Endothelial cell of umbilical vein (primary cell): ENCODE results near the gene MACO1. TPM values are rescaled to one million over a fixed set of nuclear protein-coding genes. Genes with fewer than 3 reads are reported as not detected.
A peak's percentile ranks its signal among the peaks of the same experiment; 100 is the strongest.

Source experiments
- BruUV-seq: library from RNA; stranded (reverse); fragments of 400-500 nt; replicated peaks from 2 replicates; lab custom pipeline; 2021; lab: Mats Ljungman, UMichigan
- CTCF ChIA-PET: fragments of 300-600, 350-600 bp; sonication (Branson Sonifier 250); formaldehyde crosslinking; loops from one replicate; lab custom pipeline; 2021; ENCODE audit warnings: antibody characterized with exemption, inconsistent platforms; lab: Charles Lee
- POLR2A ChIA-PET: fragments of 300-600, 350-600 bp; sonication (Branson Sonifier 250); formaldehyde crosslinking; loops from one replicate; lab custom pipeline; 2021; ENCODE audit warnings: antibody characterized with exemption, inconsistent platforms; lab: Charles Lee
- DNase-seq: peaks from one replicate; pipeline ENCODE4 v3.0.0-alpha.2; 2011; ENCODE audit warnings: low read depth, low spot score
- FAIRE-seq: peaks from 2 replicates; lab custom pipeline; 2011; peaks lifted over from hg19 to GRCh38; lab: Jason Lieb, UNC
- H2AFZ ChIP-seq: 2 replicates; pipeline ENCODE4 v1.6.0; 2012; ENCODE audit warnings: low read depth, low read length, control low read depth, inconsistent platforms
- H3K27ac ChIP-seq: 2 replicates; pipeline ENCODE4 v1.5.1; 2011; ENCODE audit warnings: low read depth, mild to moderate bottlenecking, control low read depth, low read length, moderate library complexity; ENCODE audit not compliant: insufficient read depth
- H3K27me3 ChIP-seq, 2 experiments: 2 replicates each; pipeline versions ENCODE4 v1.6.0 to v1.6.1; 2011; ENCODE audit warnings: low read length in 2 of 2, mixed read lengths in 1 of 2; ENCODE audit not compliant: control insufficient read depth in 2 of 2, insufficient read depth in 2 of 2
- H3K36me3 ChIP-seq, 2 experiments: 2 replicates in 1 of 2; 3 replicates in 1 of 2; pipeline ENCODE4 v1.5.1; 2011; ENCODE audit warnings: low read length in 2 of 2, mild to moderate bottlenecking in 1 of 2, moderate library complexity in 1 of 2; ENCODE audit not compliant: control insufficient read depth in 2 of 2, insufficient read depth in 2 of 2; ENCODE audit errors: extremely low read depth in 1 of 2
- H3K4me1 ChIP-seq: 3 replicates; pipeline ENCODE4 v1.5.1; 2011; ENCODE audit warnings: mild to moderate bottlenecking, low read length; ENCODE audit not compliant: control insufficient read depth, insufficient read depth; ENCODE audit errors: extremely low read depth
- H3K4me2 ChIP-seq: 2 replicates; pipeline ENCODE4 v1.6.1; 2011; ENCODE audit warnings: low read length, control low read depth, mixed read lengths; ENCODE audit not compliant: insufficient read depth
- H3K4me3 ChIP-seq, 3 experiments: fragments of 200-600 bp in 1 of 3; sonication (generic), shearing (Covaris generic) in 1 of 3; replicated peaks in 1 of 3; 2 replicates each; pipeline ENCODE4 v1.5.1; 2011 to 2016; ENCODE audit warnings: control low read depth in 3 of 3, low read length in 3 of 3, mild to moderate bottlenecking in 2 of 3, inconsistent platforms in 1 of 3, low read depth in 1 of 3, moderate library complexity in 1 of 3; ENCODE audit not compliant: insufficient read depth in 1 of 3
- H3K79me2 ChIP-seq: 2 replicates; pipeline ENCODE4 v1.6.0; 2012; ENCODE audit warnings: low read length, inconsistent platforms; ENCODE audit not compliant: control insufficient read depth, insufficient read depth
- H3K9ac ChIP-seq: replicated peaks from 2 replicates; pipeline ENCODE3; 2011; ENCODE audit warnings: low read length, control low read depth; ENCODE audit not compliant: insufficient read depth; ENCODE audit errors: extremely low read depth
- H3K9me1 ChIP-seq: replicated peaks from 3 replicates; pipeline ENCODE4 v1.6.0; 2011; ENCODE audit warnings: mild to moderate bottlenecking, low read length; ENCODE audit not compliant: control insufficient read depth, insufficient read depth; ENCODE audit errors: extremely low read depth
- H3K9me3 ChIP-seq: replicated peaks from 2 replicates; pipeline ENCODE4 v1.5.1; 2012; ENCODE audit warnings: low read length, inconsistent platforms; ENCODE audit not compliant: control insufficient read depth, insufficient read depth
- H4K20me1 ChIP-seq: replicated peaks from 2 replicates; pipeline ENCODE3; 2011; ENCODE audit warnings: mild to moderate bottlenecking, low read length; ENCODE audit not compliant: control insufficient read depth, insufficient read depth; ENCODE audit errors: extremely low read depth
- EZH2 ChIP-seq: IDR thresholded peaks from 2 replicates; pipeline ENCODE4 v1.6.1; 2012; ENCODE audit warnings: borderline replicate concordance, low read depth, mild to moderate bottlenecking, moderate library complexity, low read length, inconsistent platforms; ENCODE audit not compliant: severe bottlenecking
- FOS ChIP-seq: IDR thresholded peaks from 2 replicates; pipeline ENCODE4 v1.6.1; 2011; ENCODE audit warnings: mild to moderate bottlenecking, low read length, moderate library complexity, borderline replicate concordance; ENCODE audit not compliant: insufficient read depth
- GATA2 ChIP-seq: IDR thresholded peaks from 2 replicates; pipeline ENCODE4 v1.7.0; 2011; ENCODE audit warnings: low read depth, mild to moderate bottlenecking, moderate library complexity, mixed read lengths, low read length; ENCODE audit not compliant: insufficient read length, insufficient read depth
- JUN ChIP-seq: IDR thresholded peaks from 2 replicates; pipeline ENCODE4 v1.6.1; 2011; ENCODE audit warnings: borderline replicate concordance, low read depth; ENCODE audit not compliant: insufficient read length, insufficient read depth
- MYC ChIP-seq: IDR thresholded peaks from one replicate; pipeline ENCODE4 v1.6.1; 2011; ENCODE audit warnings: mild to moderate bottlenecking, low read depth, low read length
- POLR2A ChIP-seq: IDR thresholded peaks from 2 replicates; pipeline ENCODE4 v1.6.1; 2012; ENCODE audit warnings: low read depth, mild to moderate bottlenecking, control low read depth, low read length
- POLR2AphosphoS5 ChIP-seq: IDR thresholded peaks from 2 replicates; pipeline ENCODE4 v1.6.1; 2012; ENCODE audit warnings: low read depth, mild to moderate bottlenecking, control low read depth, low read length, moderate library complexity; ENCODE audit not compliant: insufficient read depth
- dilution Hi-C: fragments of 300-500 bp; cut with MboI; formaldehyde crosslinking; loops from one replicate; pipeline ENCODE4 v1.15.0; 2019; ENCODE audit warnings: low sequenced_read_pairs; ENCODE audit not compliant: extremely low pct_ligation_motif_present
- intact Hi-C: fragments of 100-400 bp; cut with micrococcal nuclease; formaldehyde crosslinking; loops from one replicate; pipeline ENCODE4 v1.10.0; 2022
- polyA plus RNA-seq, 4 experiments: library from polyadenylated mRNA; depleted of rRNA in 3 of 4; stranded (reverse) in 3 of 4; unstranded in 1 of 4; fragments of >200 nt; gene quantifications; 2 replicates each; pipeline versions ENCODE4 v1.2.1 to v1.2.3, GENCODE V29; 2011 to 2012; ENCODE audit warnings: missing spikeins in 1 of 4
- total RNA-seq: library from RNA; stranded (reverse); gene quantifications from 2 replicates; pipeline ENCODE4 v1.2.3, GENCODE V29; 2021
- TF ChIP-seq, protein P1 (sequence below), 2 donors: IDR thresholded peaks; 1 replicate in 1 of 2; 2 replicates in 1 of 2; pipeline ENCODE4 v1.5.1; 2011; ENCODE audit warnings: low read length in 2 of 2, mild to moderate bottlenecking in 2 of 2, moderate library complexity in 2 of 2, control low read depth in 1 of 2, inconsistent platforms in 1 of 2, low read depth in 1 of 2; ENCODE audit not compliant: insufficient read depth in 1 of 2; ENCODE audit errors: extremely low read depth in 1 of 2

Gene MACO1
- total and polyA plus RNA-seq, 2 donors (not counting 3 experiments of a cell fraction or from before 2014, with no cell fraction given): 7.7 to 24.4 TPM

- DNase-seq (peak; percentile 87), FAIRE-seq (peak; percentile 70)
- POLR2A ChIA-PET: no interaction called here
- Histone ChIP-seq H3K4me3 (no peak overlapping the region), H3K9me1 (no peaks in the 10 kb centered on the region), H3K79me2 (peaks cover 12% of the 10 kb centered on the region), H3K27ac (no peak overlapping the region), H3K4me1 (peaks cover 12% of the 10 kb centered on the region), H4K20me1 (no peaks in the 10 kb centered on the region), H3K36me3 (peaks cover 0 to 5% of the 10 kb centered on the region in 2 experiments), H3K9ac (no peak overlapping the region), H2AFZ (no peak overlapping the region), H3K9me3 (no peaks in the 10 kb centered on the region), H3K4me2 (peak overlapping the region; percentile 28), H3K27me3 (no peaks in the 10 kb centered on the region)
- CTCF ChIA-PET: interaction anchor here (1.1 to 1.8 kb wide), 3 partner anchors 10 to 97 kb away, joined by 3 to 5 read pairs (median 5); no protein-coding TSS in a partner anchor
- dilution Hi-C loops: no loop called here
- BruUV-seq: no TSS peak
- intact Hi-C loops: no loop called here
- TF ChIP-seq MYC (no peak), GATA2 (peak; percentile 54), POLR2AphosphoS5 (no peak), JUN (no peak), EZH2 (no peak), FOS (no peak), POLR2A (no peak)
- TF ChIP-seq, protein P1, sequence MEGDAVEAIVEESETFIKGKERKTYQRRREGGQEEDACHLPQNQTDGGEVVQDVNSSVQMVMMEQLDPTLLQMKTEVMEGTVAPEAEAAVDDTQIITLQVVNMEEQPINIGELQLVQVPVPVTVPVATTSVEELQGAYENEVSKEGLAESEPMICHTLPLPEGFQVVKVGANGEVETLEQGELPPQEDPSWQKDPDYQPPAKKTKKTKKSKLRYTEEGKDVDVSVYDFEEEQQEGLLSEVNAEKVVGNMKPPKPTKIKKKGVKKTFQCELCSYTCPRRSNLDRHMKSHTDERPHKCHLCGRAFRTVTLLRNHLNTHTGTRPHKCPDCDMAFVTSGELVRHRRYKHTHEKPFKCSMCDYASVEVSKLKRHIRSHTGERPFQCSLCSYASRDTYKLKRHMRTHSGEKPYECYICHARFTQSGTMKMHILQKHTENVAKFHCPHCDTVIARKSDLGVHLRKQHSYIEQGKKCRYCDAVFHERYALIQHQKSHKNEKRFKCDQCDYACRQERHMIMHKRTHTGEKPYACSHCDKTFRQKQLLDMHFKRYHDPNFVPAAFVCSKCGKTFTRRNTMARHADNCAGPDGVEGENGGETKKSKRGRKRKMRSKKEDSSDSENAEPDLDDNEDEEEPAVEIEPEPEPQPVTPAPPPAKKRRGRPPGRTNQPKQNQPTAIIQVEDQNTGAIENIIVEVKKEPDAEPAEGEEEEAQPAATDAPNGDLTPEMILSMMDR (IDR thresholded peaks at IDR 0.05; ENCODE audit: extremely low read depth in 1 of 2, insufficient read depth in 1 of 2, low read depth in 1 of 2, low read length in 2 of 2): no peak
These were observed 31.2 kb downstream of the MACO1 start for GRCh38 chr1:25461849-25462248.
